A673 (cell line): ENCODE data around the gene CLASP1.

Experiments
- EZH2 ChIP-seq: fragments of 200-600 bp; sonication (generic); IDR thresholded peaks from 2 replicates; pipeline ENCODE4 v1.6.1; 2017; ENCODE audit warnings: borderline replicate concordance, low read depth, mild to moderate bottlenecking, mixed read lengths, antibody characterized with exemption, low read length; ENCODE audit not compliant: poor library complexity, severe bottlenecking
- TF ChIP-seq, protein P1 (sequence below): fragments of 300-800, 200-600 bp; sonication (generic); conservative IDR thresholded peaks from 2 replicates; pipeline ENCODE4 v1.5.1; 2017; ENCODE audit warnings: low read depth, mild to moderate bottlenecking, antibody characterized with exemption, low read length, moderate library complexity, mixed read lengths

DNA sequence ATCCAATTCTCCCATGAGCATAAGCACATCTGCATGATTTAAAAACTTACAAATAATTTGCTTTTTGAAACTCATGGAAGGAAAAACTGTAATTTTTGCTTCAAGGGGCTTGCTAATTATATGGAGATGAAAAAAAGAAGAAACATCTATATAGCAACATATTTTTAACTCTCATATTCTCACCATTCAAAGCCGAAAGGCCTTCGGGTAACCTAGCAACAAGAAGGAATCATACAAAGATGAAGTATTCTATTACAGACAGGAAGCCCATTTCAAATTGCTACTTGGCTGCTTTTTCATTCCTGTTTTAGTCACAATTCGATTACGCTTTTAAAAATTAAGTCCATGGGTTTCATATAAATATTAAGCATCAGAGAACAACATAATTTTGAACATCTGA, 157.7 kb downstream of the CLASP1 start:
- TF ChIP-seq, protein P1, sequence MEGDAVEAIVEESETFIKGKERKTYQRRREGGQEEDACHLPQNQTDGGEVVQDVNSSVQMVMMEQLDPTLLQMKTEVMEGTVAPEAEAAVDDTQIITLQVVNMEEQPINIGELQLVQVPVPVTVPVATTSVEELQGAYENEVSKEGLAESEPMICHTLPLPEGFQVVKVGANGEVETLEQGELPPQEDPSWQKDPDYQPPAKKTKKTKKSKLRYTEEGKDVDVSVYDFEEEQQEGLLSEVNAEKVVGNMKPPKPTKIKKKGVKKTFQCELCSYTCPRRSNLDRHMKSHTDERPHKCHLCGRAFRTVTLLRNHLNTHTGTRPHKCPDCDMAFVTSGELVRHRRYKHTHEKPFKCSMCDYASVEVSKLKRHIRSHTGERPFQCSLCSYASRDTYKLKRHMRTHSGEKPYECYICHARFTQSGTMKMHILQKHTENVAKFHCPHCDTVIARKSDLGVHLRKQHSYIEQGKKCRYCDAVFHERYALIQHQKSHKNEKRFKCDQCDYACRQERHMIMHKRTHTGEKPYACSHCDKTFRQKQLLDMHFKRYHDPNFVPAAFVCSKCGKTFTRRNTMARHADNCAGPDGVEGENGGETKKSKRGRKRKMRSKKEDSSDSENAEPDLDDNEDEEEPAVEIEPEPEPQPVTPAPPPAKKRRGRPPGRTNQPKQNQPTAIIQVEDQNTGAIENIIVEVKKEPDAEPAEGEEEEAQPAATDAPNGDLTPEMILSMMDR: no peak
- no peak for TF ChIP-seq EZH2
